DOHH2 (cell line): Measurements from ENCODE around the gene LRRC1.

Source experiments
- CTCF ChIP-seq: fragments of 200-600 bp; sonication (generic); IDR thresholded peaks from one replicate; pipeline ENCODE4 v1.5.1; 2014; ENCODE audit warnings: antibody characterized with exemption, mild to moderate bottlenecking, low read depth, low read length; ENCODE audit not compliant: poor library complexity, severe bottlenecking
- EZH2phosphoT487 ChIP-seq: fragments of 200-600 bp; sonication (generic); IDR thresholded peaks from 2 replicates; pipeline ENCODE4 v1.6.1; 2017; ENCODE audit warnings: borderline replicate concordance, mild to moderate bottlenecking, antibody characterized with exemption, low read length, moderate library complexity, mixed read lengths

GRCh38 chr6:53829698-53830221, 35.0 kb downstream of the LRRC1 start:
- TF ChIP-seq CTCF (no peak), EZH2phosphoT487 (no peak)
